SJSA1 (cell line): ENCODE measurements around the gene OTUD1. TPM values are rescaled to one million over a fixed set of nuclear protein-coding genes. Genes with fewer than 3 reads are reported as not detected.

ENCODE experiments used
- DNase-seq, 2 experiments: peaks; one replicate each; pipeline ENCODE4 v3.0.0-alpha.2; 2015 to 2020; ENCODE audit warnings: low spot score in 2 of 2, low read depth in 1 of 2
- H3K27ac ChIP-seq: fragments of 250-450 bp; sonication (Bioruptor Pico); 2 replicates; pipeline ENCODE4 v1.5.1; 2020; ENCODE audit warnings: mild to moderate bottlenecking, moderate library complexity
- H3K27me3 ChIP-seq: fragments of 250-450 bp; sonication (Bioruptor Pico); replicated peaks from 2 replicates; pipeline ENCODE4 v1.5.1; 2020; ENCODE audit warnings: mild to moderate bottlenecking, moderate library complexity
- H3K36me3 ChIP-seq: fragments of 250-450 bp; sonication (Bioruptor Pico); 2 replicates; pipeline ENCODE4 v1.5.1; 2020; ENCODE audit warnings: mild to moderate bottlenecking
- H3K4me1 ChIP-seq: fragments of 250-450 bp; sonication (Bioruptor Pico); replicated peaks from 2 replicates; pipeline ENCODE4 v1.6.1; 2021; ENCODE audit warnings: mild to moderate bottlenecking
- H3K4me3 ChIP-seq: fragments of 250-450 bp; sonication (Bioruptor Pico); 2 replicates; pipeline ENCODE4 v1.5.1; 2020; ENCODE audit warnings: mild to moderate bottlenecking
- H3K9me3 ChIP-seq: fragments of 250-450 bp; sonication (Bioruptor Pico); replicated peaks from 2 replicates; pipeline ENCODE4 v1.5.1; 2020; ENCODE audit warnings: mild to moderate bottlenecking
- total RNA-seq: library from RNA; depleted of rRNA; stranded (reverse); fragments of >200 nt; shearing (Covaris generic); gene quantifications from 2 replicates; pipeline ENCODE4 v1.2.3, GENCODE V29; 2014

Gene OTUD1
- total RNA-seq, 1 experiment from 2014 or later = 3.8 TPM

DNA sequence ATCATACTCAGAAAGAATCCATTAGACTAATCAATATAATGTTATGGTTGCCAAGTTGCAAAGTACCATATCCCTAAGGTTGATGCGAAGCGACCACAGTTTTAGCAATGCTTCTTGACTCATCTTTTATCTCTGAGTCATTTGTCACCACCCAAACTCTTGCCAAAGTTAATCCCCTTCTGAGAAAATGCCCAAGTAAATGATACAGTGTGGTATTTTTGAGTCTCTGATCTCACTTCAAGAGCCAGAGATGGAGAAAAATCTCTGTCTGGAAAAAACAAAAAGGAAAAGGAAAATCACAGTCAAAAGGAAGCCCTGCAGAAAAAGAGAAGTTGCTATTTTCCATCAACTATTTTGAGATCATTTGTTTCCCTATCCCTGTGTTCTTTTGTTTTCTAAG is 26.7 kb upstream of the OTUD1 start:
- Histone ChIP-seq H3K9me3 (no peaks in the 10 kb centered on the region), H3K36me3 (no peaks in the 10 kb centered on the region), H3K27ac (no peak overlapping the region), H3K27me3 (no peaks in the 10 kb centered on the region), H3K4me3 (no peak overlapping the region), H3K4me1 (no peaks in the 10 kb centered on the region)
- no peak for DNase-seq

DNA sequence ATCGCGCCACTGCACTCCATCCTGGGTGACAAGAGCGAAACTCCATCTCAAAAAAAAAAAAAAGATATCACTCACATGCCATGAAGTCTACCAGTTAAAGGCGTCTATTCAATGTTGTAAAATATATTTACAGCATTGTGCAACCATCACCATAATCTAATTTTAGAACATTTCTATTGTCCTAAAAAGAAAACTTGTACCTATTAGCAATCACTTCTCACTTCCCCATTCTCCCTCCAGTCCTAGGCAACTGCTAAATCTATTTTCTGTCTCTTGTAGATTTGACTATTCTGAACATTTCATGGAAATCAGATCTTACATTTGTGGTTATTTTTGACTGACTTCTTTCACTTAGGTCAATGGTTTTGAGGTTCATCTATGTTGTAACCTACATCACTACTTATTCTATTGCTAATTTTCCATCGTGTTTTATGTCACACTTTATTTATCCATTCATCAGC is 25.2 kb upstream of the OTUD1 start:
- Histone ChIP-seq H3K27ac (no peak overlapping the region), H3K36me3 (no peaks in the 10 kb centered on the region), H3K4me1 (no peaks in the 10 kb centered on the region), H3K27me3 (no peaks in the 10 kb centered on the region), H3K4me3 (no peak overlapping the region), H3K9me3 (no peaks in the 10 kb centered on the region)
- DNase-seq = no peak

DNA sequence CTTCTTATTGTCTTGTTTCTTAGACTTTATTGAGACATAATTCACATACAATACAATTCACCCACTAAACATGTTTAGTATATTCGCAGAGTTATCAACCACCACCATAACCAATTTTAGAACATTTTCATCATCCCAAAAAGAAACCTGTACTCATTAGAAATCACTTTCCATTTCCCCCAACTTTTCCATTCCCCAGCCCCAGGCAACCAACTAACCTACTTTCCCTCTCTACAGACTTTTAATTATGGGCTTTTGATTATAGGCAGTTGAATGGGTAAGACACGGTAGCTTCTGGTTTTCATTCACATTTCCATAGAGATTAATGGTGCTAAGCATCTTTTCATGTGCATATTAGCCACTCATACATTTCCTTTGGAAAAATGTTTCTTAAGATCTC is 24.2 kb upstream of the OTUD1 start:
- Histone ChIP-seq H3K27ac (no peak overlapping the region), H3K27me3 (no peaks in the 10 kb centered on the region), H3K4me3 (no peak overlapping the region), H3K9me3 (no peaks in the 10 kb centered on the region), H3K36me3 (no peaks in the 10 kb centered on the region), H3K4me1 (no peaks in the 10 kb centered on the region)
- DNase-seq = no peak

DNA sequence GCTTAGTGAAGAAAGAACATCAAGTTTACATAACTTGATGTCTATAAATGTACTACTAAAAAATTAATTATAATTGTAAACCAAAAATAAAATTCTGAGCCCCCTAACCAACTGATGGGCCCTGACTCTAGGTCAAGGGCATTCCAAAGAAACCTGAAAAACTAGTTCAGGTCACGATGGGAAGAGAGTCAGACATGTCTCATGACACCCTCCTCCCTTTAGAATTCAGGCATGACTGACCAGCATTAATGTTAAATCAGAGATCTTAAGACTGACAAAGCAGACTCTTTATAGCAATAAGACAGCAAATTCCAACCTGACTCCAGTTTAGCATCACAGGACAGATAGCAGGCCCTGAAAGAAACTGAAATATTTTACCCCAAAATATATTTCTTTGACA is 21.6 kb upstream of the OTUD1 start:
- H3K36me3 ChIP-seq = no peaks in the 10 kb centered on the region
- no peak for DNase-seq
- H3K27me3 ChIP-seq = no peaks in the 10 kb centered on the region
- no peaks in the 10 kb centered on the region for H3K9me3 ChIP-seq
- no peak overlapping the region for H3K4me3 ChIP-seq
- no peak overlapping the region for H3K27ac ChIP-seq
- no peaks in the 10 kb centered on the region for H3K4me1 ChIP-seq

DNA sequence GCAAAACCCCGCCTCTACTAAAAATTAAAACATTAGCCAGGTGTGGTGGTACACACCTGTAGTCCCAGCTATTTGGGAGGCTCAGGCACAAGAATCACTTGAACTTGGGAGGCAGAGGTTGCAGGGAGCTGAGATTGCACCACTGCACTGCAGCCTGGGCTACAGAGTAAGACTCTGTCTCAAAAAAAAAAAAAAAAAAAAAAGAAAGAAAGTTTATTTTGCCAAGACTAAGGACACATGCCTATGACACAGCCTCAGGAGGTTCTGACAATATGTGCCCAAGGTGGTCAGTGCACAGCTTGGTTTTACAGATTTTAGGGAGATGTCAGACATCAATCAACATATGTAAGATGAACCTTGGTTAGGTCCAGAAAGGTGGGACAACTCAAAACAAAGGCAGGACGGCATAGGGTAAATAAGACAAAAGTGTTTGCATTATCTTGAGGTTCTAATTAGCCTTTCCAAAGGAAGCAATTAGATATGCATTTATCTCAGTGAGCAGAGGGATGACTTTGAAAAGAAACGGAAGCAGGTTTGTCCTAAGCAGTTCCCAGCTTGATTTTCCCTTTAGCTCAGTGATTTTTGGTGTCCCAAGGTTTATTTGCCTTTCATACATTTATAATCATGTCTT is 20.7 kb upstream of the OTUD1 start:
- no peak for DNase-seq
- H3K36me3 ChIP-seq = no peaks in the 10 kb centered on the region
- no peak overlapping the region for H3K4me3 ChIP-seq
- H3K27me3 ChIP-seq = no peaks in the 10 kb centered on the region
- H3K27ac ChIP-seq = no peak overlapping the region
- H3K4me1 ChIP-seq = no peaks in the 10 kb centered on the region
- no peaks in the 10 kb centered on the region for H3K9me3 ChIP-seq

DNA sequence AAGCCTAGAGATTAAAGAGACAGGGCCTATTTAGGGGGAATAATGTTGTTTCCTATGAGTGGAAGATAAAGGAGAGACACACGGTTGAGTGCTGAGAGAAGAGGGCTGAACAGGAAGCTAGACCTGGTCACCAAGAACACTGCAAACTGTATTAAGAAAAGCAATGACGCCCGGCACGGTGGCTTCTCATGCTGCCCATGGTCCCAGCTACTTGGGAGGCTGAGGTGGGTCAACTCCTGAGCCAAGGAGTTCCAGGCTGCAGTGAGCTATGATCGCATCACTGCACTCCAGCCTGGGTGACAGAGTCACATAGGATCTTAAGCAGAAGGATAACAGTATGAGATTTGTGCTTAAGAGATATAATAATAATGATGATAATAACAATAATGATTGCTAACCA is 19.7 kb upstream of the OTUD1 start:
- Histone ChIP-seq H3K27me3 (no peaks in the 10 kb centered on the region), H3K9me3 (no peaks in the 10 kb centered on the region), H3K4me1 (no peaks in the 10 kb centered on the region), H3K36me3 (no peaks in the 10 kb centered on the region), H3K4me3 (no peak overlapping the region), H3K27ac (no peak overlapping the region)
- no peak for DNase-seq

DNA sequence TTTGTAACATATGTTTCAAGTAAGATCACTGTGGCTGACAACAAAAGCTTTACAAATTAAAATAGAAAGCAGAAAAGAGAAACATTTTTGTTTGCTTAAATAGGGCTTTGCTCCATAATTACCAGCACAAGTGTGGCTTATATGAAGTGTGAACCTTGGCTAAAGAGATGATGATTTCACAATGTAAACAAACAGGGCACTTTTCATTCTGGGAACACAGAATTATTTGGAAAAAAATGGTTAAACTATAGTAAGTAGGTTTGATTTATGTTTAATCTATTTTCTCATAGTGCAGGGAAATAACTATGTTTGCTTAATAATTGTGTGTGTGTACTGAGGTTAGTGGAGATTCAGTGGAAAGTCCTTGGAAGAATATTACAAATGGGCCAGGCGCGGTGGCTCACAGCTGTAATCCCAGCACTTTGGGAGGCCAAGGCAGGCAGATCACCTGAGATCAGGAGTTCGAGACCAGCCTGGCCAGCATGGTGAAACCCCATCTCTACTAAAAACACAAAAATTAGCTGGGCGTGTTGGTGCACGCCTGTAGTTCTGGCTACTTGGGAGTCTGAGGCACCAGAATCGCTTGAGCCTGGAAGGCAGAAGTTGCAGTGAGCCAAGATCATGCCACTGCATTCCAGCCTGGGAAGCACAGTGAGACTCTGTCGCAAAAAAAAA is 19.1 kb upstream of the OTUD1 start:
- H3K4me3 ChIP-seq = no peak overlapping the region
- no peaks in the 10 kb centered on the region for H3K27me3 ChIP-seq
- H3K4me1 ChIP-seq = no peaks in the 10 kb centered on the region
- H3K27ac ChIP-seq = no peak overlapping the region
- no peak for DNase-seq
- H3K9me3 ChIP-seq = no peaks in the 10 kb centered on the region
- H3K36me3 ChIP-seq = no peaks in the 10 kb centered on the region

DNA sequence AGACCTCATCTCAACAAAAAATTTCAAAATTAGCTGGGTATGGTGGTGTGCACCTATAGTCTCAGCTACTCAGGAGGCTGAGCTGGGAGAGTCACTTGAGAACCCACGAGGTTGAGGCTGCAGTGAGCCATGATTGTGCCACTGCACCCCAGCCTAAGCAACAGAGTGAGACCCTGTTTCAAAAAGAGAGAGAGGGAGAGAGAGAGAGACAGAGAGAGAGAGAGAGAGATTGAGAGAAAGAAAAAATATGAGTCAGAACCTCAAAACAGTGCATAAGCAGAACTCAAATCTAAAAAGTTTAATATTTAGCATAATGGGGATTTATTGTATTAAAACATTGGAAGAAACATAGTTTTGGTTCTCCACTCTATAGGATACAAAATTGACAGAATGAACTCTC is 17.5 kb upstream of the OTUD1 start:
- no peak overlapping the region for H3K4me3 ChIP-seq
- no peaks in the 10 kb centered on the region for H3K36me3 ChIP-seq
- no peaks in the 10 kb centered on the region for H3K4me1 ChIP-seq
- H3K27me3 ChIP-seq = no peaks in the 10 kb centered on the region
- H3K9me3 ChIP-seq = no peaks in the 10 kb centered on the region
- DNase-seq = no peak
- no peak overlapping the region for H3K27ac ChIP-seq

DNA sequence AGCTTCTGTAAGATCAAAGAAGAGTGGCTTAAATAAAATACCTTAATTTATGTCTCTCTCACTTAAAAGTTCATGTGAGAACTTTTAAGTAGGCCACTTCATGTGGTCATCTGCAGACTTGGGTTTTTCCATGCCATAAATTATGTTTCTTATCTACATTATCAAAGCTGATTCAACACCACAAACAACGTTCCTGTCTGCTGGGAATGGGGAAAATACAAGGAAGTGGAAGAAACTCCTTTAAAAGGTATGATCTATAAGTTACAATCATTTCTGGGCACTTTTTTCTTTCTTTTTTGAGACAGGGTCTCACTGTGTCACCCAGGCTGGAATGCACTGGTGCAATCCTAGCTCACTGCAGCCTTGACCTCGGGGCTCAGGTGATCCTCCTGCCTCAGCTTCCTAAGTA is 16.9 kb upstream of the OTUD1 start:
- H3K36me3 ChIP-seq = no peaks in the 10 kb centered on the region
- no peak for DNase-seq
- no peak overlapping the region for H3K27ac ChIP-seq
- no peak overlapping the region for H3K4me3 ChIP-seq
- H3K9me3 ChIP-seq = no peaks in the 10 kb centered on the region
- no peaks in the 10 kb centered on the region for H3K4me1 ChIP-seq
- no peaks in the 10 kb centered on the region for H3K27me3 ChIP-seq

DNA sequence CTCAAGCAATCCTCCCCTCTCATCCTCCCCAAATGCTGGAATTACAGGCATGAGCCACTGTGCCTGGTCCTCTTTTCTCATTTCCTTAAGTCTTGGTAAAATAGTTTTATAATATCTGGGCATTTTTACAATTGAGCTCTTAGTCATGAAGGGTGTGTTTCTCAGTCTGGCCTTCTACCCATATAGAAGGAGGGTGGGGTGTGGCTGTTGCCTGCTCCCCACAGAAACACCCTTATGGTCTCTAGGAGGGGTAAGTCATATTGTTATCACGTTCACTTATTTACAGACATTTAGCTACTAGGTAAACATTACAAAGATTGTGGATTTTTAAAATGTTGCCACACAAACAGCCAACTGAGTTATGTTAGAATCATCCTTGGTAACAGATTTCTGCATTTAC is 6.7 kb upstream of the OTUD1 start:
- Histone ChIP-seq H3K4me3 (no peak overlapping the region), H3K27me3 (no peaks in the 10 kb centered on the region), H3K27ac (no peak overlapping the region), H3K9me3 (no peaks in the 10 kb centered on the region), H3K4me1 (no peaks in the 10 kb centered on the region), H3K36me3 (no peaks in the 10 kb centered on the region)
- DNase-seq = no peak

DNA sequence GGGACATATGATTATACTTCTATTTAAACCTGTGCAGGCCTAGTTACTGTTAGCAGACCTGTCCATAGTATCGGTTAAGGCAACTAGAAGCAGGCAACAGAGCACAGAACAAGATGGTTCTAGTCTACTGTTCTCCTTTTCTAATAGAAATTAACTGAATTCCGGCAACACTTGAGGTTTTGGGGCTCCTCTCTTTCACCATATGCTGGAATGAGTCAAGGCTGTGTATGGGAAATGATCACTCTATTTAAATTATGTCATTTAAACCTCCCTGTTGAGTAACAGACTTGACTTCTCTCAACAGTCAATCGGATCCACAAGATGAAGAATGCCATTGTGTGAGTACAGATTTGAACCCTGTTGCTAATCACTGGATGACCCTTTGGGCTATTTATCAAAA is 6.2 kb upstream of the OTUD1 start:
- no peak for DNase-seq
- no peak overlapping the region for H3K27ac ChIP-seq
- no peaks in the 10 kb centered on the region for H3K9me3 ChIP-seq

DNA sequence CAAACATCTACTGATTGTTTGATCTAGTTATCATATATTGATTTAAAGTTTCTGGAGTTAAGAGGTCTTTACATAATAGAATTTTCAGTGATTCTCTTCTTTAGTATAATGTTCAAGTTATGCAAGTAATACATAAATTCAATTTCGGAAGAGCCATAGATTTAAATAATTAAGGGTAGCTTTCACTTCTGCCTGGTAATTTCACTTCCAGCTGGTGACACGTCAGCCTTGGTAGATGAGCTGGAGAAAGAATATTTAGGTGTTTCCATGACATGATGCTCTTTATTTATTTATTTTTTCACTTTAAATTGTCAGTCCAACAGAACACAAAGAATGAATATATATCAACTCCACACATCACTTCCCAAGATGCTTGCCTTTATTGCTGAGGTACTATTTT is 5.2 kb upstream of the OTUD1 start:
- Histone ChIP-seq H3K36me3 (no peaks in the 10 kb centered on the region), H3K4me1 (peaks cover 5% of the 10 kb centered on the region; the same call in 1 of the 2 replicates), H3K27me3 (no peaks in the 10 kb centered on the region), H3K27ac (no peak overlapping the region), H3K9me3 (no peaks in the 10 kb centered on the region), H3K4me3 (no peak overlapping the region)
- DNase-seq = no peak

More for the DNA sequence above, 6.2 kb upstream of the OTUD1 start:
- Histone ChIP-seq H3K4me3 (no peak overlapping the region), H3K36me3 (no peaks in the 10 kb centered on the region), H3K27me3 (no peaks in the 10 kb centered on the region), H3K4me1 (no peaks in the 10 kb centered on the region)

DNA sequence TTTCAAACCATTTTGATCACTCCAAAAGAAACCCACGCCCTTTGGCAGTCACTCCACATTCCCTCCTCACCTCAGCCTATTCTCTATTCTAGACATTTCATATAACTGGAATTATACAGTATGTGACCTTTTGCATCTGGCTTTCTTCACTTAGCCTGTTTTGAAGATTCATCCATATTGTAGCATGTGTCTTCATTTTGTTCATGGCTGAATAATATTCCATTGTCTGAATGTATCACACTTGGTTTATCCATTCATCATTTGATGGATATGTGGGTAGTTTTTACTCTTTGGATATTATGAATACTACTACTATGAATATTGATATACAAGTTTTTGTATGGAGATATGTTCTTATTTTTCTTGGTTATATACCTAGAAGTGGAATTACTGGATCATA is 3.5 kb upstream of the OTUD1 start:
- peaks cover 5% of the 10 kb centered on the region for H3K9me3 ChIP-seq
- H3K4me3 ChIP-seq = no peak overlapping the region
- peaks cover 11% of the 10 kb centered on the region for H3K4me1 ChIP-seq
- H3K27ac ChIP-seq = no peak overlapping the region
- no peaks in the 10 kb centered on the region for H3K27me3 ChIP-seq
- DNase-seq = no peak
- H3K36me3 ChIP-seq = peaks cover 11% of the 10 kb centered on the region

DNA sequence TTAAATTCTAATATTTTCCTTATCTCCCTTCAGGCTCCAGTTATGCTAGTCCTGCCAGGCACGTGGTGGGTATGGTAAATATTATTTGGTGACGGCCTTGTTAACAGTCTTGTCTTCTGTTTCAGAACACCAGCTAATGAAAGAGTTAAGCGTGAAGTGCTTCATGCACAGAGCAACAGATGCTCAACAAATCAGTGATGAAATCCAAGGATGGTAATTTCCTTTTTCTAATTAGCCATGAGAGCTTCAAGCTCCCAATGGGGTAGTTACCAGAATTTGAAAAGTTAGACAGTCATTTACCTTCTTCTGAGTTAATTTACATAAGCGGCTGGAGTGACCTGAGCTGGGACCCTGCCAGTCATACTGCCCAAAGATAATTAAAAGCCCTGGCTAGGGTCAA is 1.9 kb upstream of the OTUD1 start:
- H3K4me3 ChIP-seq = no peak overlapping the region
- H3K27me3 ChIP-seq = no peaks in the 10 kb centered on the region
- peaks cover 11% of the 10 kb centered on the region for H3K36me3 ChIP-seq
- H3K27ac ChIP-seq = no peak overlapping the region
- peaks cover 25% of the 10 kb centered on the region for H3K4me1 ChIP-seq
- DNase-seq = no peak
- peaks cover 5% of the 10 kb centered on the region for H3K9me3 ChIP-seq
